Breast epithelium (tissue), 4 donors: ENCODE data around the gene GC. TPM values are rescaled to one million over a fixed set of nuclear protein-coding genes. Genes with fewer than 3 reads are reported as not detected.

Source experiments
- DNase-seq, 2 donors: peaks; one replicate each; pipeline ENCODE4 v3.0.0-alpha.2; 2019; ENCODE audit warnings: low spot score in 2 of 2
- H3K27ac ChIP-seq, 2 donors: fragments of 200-600 bp; sonication (generic) in 1 of 2; one replicate each; pipeline ENCODE4 v1.5.1; 2016 to 2019; ENCODE audit warnings: mild to moderate bottlenecking in 1 of 2
- H3K27me3 ChIP-seq, 2 donors: fragments of 200-600 bp; sonication (generic) in 1 of 2; one replicate each; pipeline versions ENCODE4 v1.5.1 to v1.6.0; 2017 to 2019; ENCODE audit warnings: control low read depth in 1 of 2, mild to moderate bottlenecking in 1 of 2
- H3K36me3 ChIP-seq: fragments of 200-600 bp; one replicate; pipeline ENCODE4 v1.5.1; 2019
- H3K4me1 ChIP-seq, 2 donors: fragments of 200-600 bp; sonication (generic); one replicate each; pipeline ENCODE4 v1.5.1; 2016 to 2019; ENCODE audit warnings: control low read depth in 1 of 2
- H3K4me3 ChIP-seq, 3 donors: fragments of 200-600 bp; sonication (generic); 1 replicate in 2 of 3; 2 replicates in 1 of 3; pipeline ENCODE4 v1.5.1; 2016 to 2019; ENCODE audit warnings: mild to moderate bottlenecking in 3 of 3, moderate library complexity in 2 of 3
- H3K9me3 ChIP-seq, 2 donors: fragments of 200-600 bp; sonication (generic) in 1 of 2; one replicate each; pipeline ENCODE4 v1.5.1; 2016 to 2019; ENCODE audit warnings: control low read depth in 1 of 2
- CTCF ChIP-seq, 3 donors: fragments of 450-650 bp; IDR thresholded peaks; one replicate each; pipeline ENCODE4 v1.5.1; 2016 to 2017; ENCODE audit warnings: antibody characterized with exemption in 3 of 3, mild to moderate bottlenecking in 3 of 3, moderate library complexity in 3 of 3
- POLR2A ChIP-seq: fragments of 450-650 bp; IDR thresholded peaks from one replicate; pipeline ENCODE4 v1.6.1; 2016; ENCODE audit warnings: antibody characterized with exemption, mild to moderate bottlenecking, moderate library complexity
- POLR2AphosphoS5 ChIP-seq, 3 donors: sonication (generic); formaldehyde crosslinking; IDR thresholded peaks; one replicate each; pipeline ENCODE4 v1.6.1; 2017; ENCODE audit warnings: antibody characterized with exemption in 3 of 3
- intact Hi-C: fragments of 100-400 bp; cut with DNase I; formaldehyde crosslinking; loops from one replicate; pipeline ENCODE4 v1.15.1; 2023; ENCODE audit warnings: low total_unique reads
- total RNA-seq, 3 donors: library from RNA; depleted of rRNA; stranded (reverse); fragments of >200 nt; gene quantifications; one replicate each; pipeline ENCODE4 v1.1.0, GENCODE V29; 2016

Gene GC
- total RNA-seq, 3 donors from 2014 or later, result not detected

- TF ChIP-seq POLR2AphosphoS5 (IDR thresholded peaks at IDR 0.05), result no peak
- no peak for TF ChIP-seq CTCF (IDR thresholded peaks at IDR 0.05)
- no peak for TF ChIP-seq POLR2A
- Histone ChIP-seq H3K4me1 (no peaks in the 10 kb centered on the region), H3K4me3 (no peak overlapping the region), H3K9me3 (no peaks in the 10 kb centered on the region), H3K27ac (no peak overlapping the region), H3K27me3 (no peaks in the 10 kb centered on the region), H3K36me3 (no peaks in the 10 kb centered on the region)
- intact Hi-C loops, result no loop called here
- DNase-seq, result no peak
Observed at GRCh38 chr4:71711044-71711984, 72.6 kb downstream of the GC start.

GRCh38 chr4:71709961-71710360, 73.9 kb downstream of the GC start:
- H3K36me3 ChIP-seq, result no peaks in the 10 kb centered on the region
- DNase-seq, result no peak
- H3K4me1 ChIP-seq, result no peaks in the 10 kb centered on the region
- no peak for TF ChIP-seq POLR2AphosphoS5 (IDR thresholded peaks at IDR 0.05)
- TF ChIP-seq POLR2A, result no peak
- no peak for TF ChIP-seq CTCF (IDR thresholded peaks at IDR 0.05)
- intact Hi-C loops, result no loop called here
- H3K4me3 ChIP-seq, result no peak overlapping the region
- H3K9me3 ChIP-seq, result no peaks in the 10 kb centered on the region
- H3K27ac ChIP-seq, result no peak overlapping the region
- no peaks in the 10 kb centered on the region for H3K27me3 ChIP-seq

- H3K27me3 ChIP-seq, result no peaks in the 10 kb centered on the region
- no peak overlapping the region for H3K4me3 ChIP-seq
- no peak for TF ChIP-seq POLR2AphosphoS5 (IDR thresholded peaks at IDR 0.05)
- no peak for TF ChIP-seq POLR2A
- TF ChIP-seq CTCF (IDR thresholded peaks at IDR 0.05), result no peak
- no peaks in the 10 kb centered on the region for H3K36me3 ChIP-seq
- H3K4me1 ChIP-seq, result no peaks in the 10 kb centered on the region
- intact Hi-C loops, result no loop called here
- H3K27ac ChIP-seq, result no peak overlapping the region
- H3K9me3 ChIP-seq, result no peaks in the 10 kb centered on the region
- no peak for DNase-seq
Observed at GRCh38 chr4:71698141-71698540, 85.7 kb downstream of the GC start.

GRCh38 chr4:71697031-71697430, 86.8 kb downstream of the GC start:
- no peak for TF ChIP-seq POLR2A
- no peak for TF ChIP-seq CTCF (IDR thresholded peaks at IDR 0.05)
- TF ChIP-seq POLR2AphosphoS5 (IDR thresholded peaks at IDR 0.05), result no peak
- intact Hi-C loops, result no loop called here
- no peak overlapping the region for H3K4me3 ChIP-seq

GRCh38 chr4:71694961-71695360, 88.9 kb downstream of the GC start:
- Histone ChIP-seq H3K9me3 (no peaks in the 10 kb centered on the region), H3K4me3 (no peak overlapping the region), H3K36me3 (no peaks in the 10 kb centered on the region), H3K27ac (no peak overlapping the region), H3K4me1 (no peaks in the 10 kb centered on the region), H3K27me3 (no peaks in the 10 kb centered on the region)
- intact Hi-C loops, result no loop called here
- DNase-seq, result no peak
- TF ChIP-seq CTCF (IDR thresholded peaks at IDR 0.05), result no peak
- no peak for TF ChIP-seq POLR2A
- no peak for TF ChIP-seq POLR2AphosphoS5 (IDR thresholded peaks at IDR 0.05)

More at GRCh38 chr4:71697031-71697430, 86.8 kb downstream of the GC start:
- Histone ChIP-seq H3K27me3 (no peaks in the 10 kb centered on the region), H3K9me3 (no peaks in the 10 kb centered on the region), H3K27ac (no peak overlapping the region), H3K36me3 (no peaks in the 10 kb centered on the region), H3K4me1 (no peaks in the 10 kb centered on the region)
- DNase-seq, result no peak
